GM21360 (cell line): ENCODE results near the gene ABTB2.

Experiments used
- ATAC-seq: cut with Tn5 transposase; IDR thresholded peaks from one replicate; pipeline ENCODE4 v1.9.1; 2021; ENCODE audit warnings: mild to moderate bottlenecking, moderate library complexity; ENCODE audit not compliant: unreplicated experiment

Gene ABTB2

GRCh38 chr11:34296412-34296811, 61.4 kb downstream of the ABTB2 start:
- no peak for ATAC-seq

GRCh38 chr11:34292546-34292945, 65.3 kb downstream of the ABTB2 start:
- ATAC-seq, result no peak

GRCh38 chr11:34292111-34292510, 65.7 kb downstream of the ABTB2 start:
- ATAC-seq, result no peak

- ATAC-seq, result no peak
These were observed 66.9 kb downstream of the ABTB2 start for GRCh38 chr11:34290926-34291325.

- ATAC-seq, result no peak
These were observed 69.3 kb downstream of the ABTB2 start for GRCh38 chr11:34288492-34288891.

- no peak for ATAC-seq
These were observed 72.9 kb downstream of the ABTB2 start for GRCh38 chr11:34284811-34285481.

- no peak for ATAC-seq
These were observed 73.7 kb downstream of the ABTB2 start for GRCh38 chr11:34284156-34284555.

GRCh38 chr11:34280945-34281872, 76.6 kb downstream of the ABTB2 start:
- ATAC-seq, result no peak

GRCh38 chr11:34278693-34279297, 79.0 kb downstream of the ABTB2 start:
- no peak for ATAC-seq

- no peak for ATAC-seq
These were observed 79.6 kb downstream of the ABTB2 start for GRCh38 chr11:34278175-34278574.

GRCh38 chr11:34277171-34277570, 80.6 kb downstream of the ABTB2 start:
- no peak for ATAC-seq

- ATAC-seq, result no peak
These were observed 81.4 kb downstream of the ABTB2 start for GRCh38 chr11:34276352-34276864.

- no peak for ATAC-seq
These were observed 82.3 kb downstream of the ABTB2 start for GRCh38 chr11:34275486-34275885.

GRCh38 chr11:34274712-34275398, 83.0 kb downstream of the ABTB2 start:
- ATAC-seq, result no peak

GRCh38 chr11:34273099-34273498, 84.7 kb downstream of the ABTB2 start:
- ATAC-seq, result no peak

GRCh38 chr11:34271727-34272126, 86.1 kb downstream of the ABTB2 start:
- no peak for ATAC-seq

- no peak for ATAC-seq
These were observed 87.1 kb downstream of the ABTB2 start for GRCh38 chr11:34270711-34271110.

- no peak for ATAC-seq
These were observed 88.0 kb downstream of the ABTB2 start for GRCh38 chr11:34269694-34270245.

GRCh38 chr11:34268906-34269430, 88.8 kb downstream of the ABTB2 start:
- no peak for ATAC-seq

- no peak for ATAC-seq
These were observed 90.4 kb downstream of the ABTB2 start for GRCh38 chr11:34267417-34267816.
